ENCODE measurements around the gene KCNN2. TPM values are rescaled to one million over a fixed set of nuclear protein-coding genes. Genes with fewer than 3 reads are reported as not detected.

Gene KCNN2
- total RNA-seq, 2 donors from 2014 or later: not detected

- Mint-ChIP-seq H3K36me3 (no peaks in the 10 kb centered on the region), H3K27ac (no peak overlapping the region), H3K27me3 (no peaks in the 10 kb centered on the region), H3K4me3 (no peak overlapping the region), H3K9me3 (peaks cover 7% of the 10 kb centered on the region), H3K4me1 (ENCODE audit: low read depth in 2 of 2) (no peaks in the 10 kb centered on the region)
- ATAC-seq (no peak), DNase-seq (ENCODE audit: low spot score) (no peak)
These were observed 22.8 kb upstream of the KCNN2 start for GRCh38 chr5:114339108-114339507.

- no peaks in the 10 kb centered on the region for H3K27me3 Mint-ChIP-seq
- no peaks in the 10 kb centered on the region for H3K4me1 Mint-ChIP-seq (ENCODE audit: low read depth in 2 of 2)
These were observed 15.7 kb upstream of the KCNN2 start for GRCh38 chr5:114346181-114346580.

GRCh38 chr5:114355086-114355830 lies 6.6 kb upstream of the KCNN2 start:
- no peaks in the 10 kb centered on the region for H3K9me3 Mint-ChIP-seq
- no peak overlapping the region for H3K4me3 Mint-ChIP-seq
- no peaks in the 10 kb centered on the region for H3K36me3 Mint-ChIP-seq
- ATAC-seq: no peak
- no peaks in the 10 kb centered on the region for H3K4me1 Mint-ChIP-seq (ENCODE audit: low read depth in 2 of 2)
- H3K27me3 Mint-ChIP-seq: peaks cover 3 to 23% of the 10 kb centered on the region in 2 donors
- no peak for DNase-seq (ENCODE audit: low spot score)
- no peak overlapping the region for H3K27ac Mint-ChIP-seq

More at GRCh38 chr5:114346181-114346580, 15.7 kb upstream of the KCNN2 start:
- Mint-ChIP-seq H3K9me3 (peaks cover 4% of the 10 kb centered on the region), H3K4me3 (no peak overlapping the region), H3K36me3 (no peaks in the 10 kb centered on the region), H3K27ac (no peak overlapping the region)
- DNase-seq (ENCODE audit: low spot score): no peak
- ATAC-seq: no peak

- H3K4me3 Mint-ChIP-seq: no peak overlapping the region
- no peak overlapping the region for H3K27ac Mint-ChIP-seq
- H3K4me1 Mint-ChIP-seq (ENCODE audit: low read depth in 2 of 2): no peaks in the 10 kb centered on the region
- no peak for DNase-seq (ENCODE audit: low spot score)
- no peak for ATAC-seq
- H3K9me3 Mint-ChIP-seq: no peaks in the 10 kb centered on the region
- no peaks in the 10 kb centered on the region for H3K36me3 Mint-ChIP-seq
- H3K27me3 Mint-ChIP-seq: peaks cover 10 to 27% of the 10 kb centered on the region in 2 donors
These were observed 3.5 kb upstream of the KCNN2 start for GRCh38 chr5:114358329-114358728.

GRCh38 chr5:114360357-114360756 lies 1.5 kb upstream of the KCNN2 start:
- no peak for ATAC-seq
- Mint-ChIP-seq H3K4me1 (ENCODE audit: low read depth in 2 of 2) (no peaks in the 10 kb centered on the region), H3K36me3 (no peaks in the 10 kb centered on the region), H3K4me3 (no peak overlapping the region), H3K27ac (no peak overlapping the region), H3K9me3 (no peaks in the 10 kb centered on the region), H3K27me3 (peaks cover 19 to 29% of the 10 kb centered on the region in 2 donors)
- no peak for DNase-seq (ENCODE audit: low spot score)

- Mint-ChIP-seq H3K36me3 (no peaks in the 10 kb centered on the region), H3K4me3 (no peak overlapping the region), H3K9me3 (no peaks in the 10 kb centered on the region), H3K27me3 (peaks cover 19 to 29% of the 10 kb centered on the region in 2 donors), H3K27ac (no peak overlapping the region), H3K4me1 (ENCODE audit: low read depth in 2 of 2) (no peaks in the 10 kb centered on the region)
- DNase-seq (ENCODE audit: low spot score): no peak
- no peak for ATAC-seq
These were observed 800 bp upstream of the KCNN2 start for GRCh38 chr5:114360816-114361723.

- peaks cover 19 to 29% of the 10 kb centered on the region in 2 donors for H3K27me3 Mint-ChIP-seq
- peaks cover 3% of the 10 kb centered on the region for H3K9me3 Mint-ChIP-seq
- H3K4me3 Mint-ChIP-seq: no peak overlapping the region
- H3K4me1 Mint-ChIP-seq (ENCODE audit: low read depth in 2 of 2): no peaks in the 10 kb centered on the region
- no peaks in the 10 kb centered on the region for H3K36me3 Mint-ChIP-seq
- ATAC-seq (no peak), DNase-seq (ENCODE audit: low spot score) (no peak)
- no peak overlapping the region for H3K27ac Mint-ChIP-seq
These were observed 517 bp downstream of the KCNN2 start for GRCh38 chr5:114362197-114362976.

GRCh38 chr5:114362977-114363761 lies 1.3 kb downstream of the KCNN2 start:
- H3K4me3 Mint-ChIP-seq: no peak overlapping the region
- H3K36me3 Mint-ChIP-seq: no peaks in the 10 kb centered on the region
- H3K27ac Mint-ChIP-seq: no peak overlapping the region
- ATAC-seq (no peak), DNase-seq (ENCODE audit: low spot score) (no peak)
- H3K27me3 Mint-ChIP-seq: peaks cover 19 to 29% of the 10 kb centered on the region in 2 donors
- peaks cover 3% of the 10 kb centered on the region for H3K9me3 Mint-ChIP-seq
- H3K4me1 Mint-ChIP-seq (ENCODE audit: low read depth in 2 of 2): no peaks in the 10 kb centered on the region

GRCh38 chr5:114363837-114364236 lies 2.0 kb downstream of the KCNN2 start:
- H3K27ac Mint-ChIP-seq: no peak overlapping the region
- H3K9me3 Mint-ChIP-seq: peaks cover 3% of the 10 kb centered on the region
- H3K4me1 Mint-ChIP-seq (ENCODE audit: low read depth in 2 of 2): no peaks in the 10 kb centered on the region
- H3K4me3 Mint-ChIP-seq: no peak overlapping the region
- H3K27me3 Mint-ChIP-seq: peaks cover 19 to 23% of the 10 kb centered on the region in 2 donors
- DNase-seq (ENCODE audit: low spot score): no peak
- ATAC-seq: no peak
- no peaks in the 10 kb centered on the region for H3K36me3 Mint-ChIP-seq

- Mint-ChIP-seq H3K27me3 (peaks cover 8 to 11% of the 10 kb centered on the region in 2 donors), H3K4me1 (ENCODE audit: low read depth in 2 of 2) (no peaks in the 10 kb centered on the region), H3K4me3 (no peak overlapping the region), H3K27ac (no peak overlapping the region), H3K9me3 (peaks cover 3% of the 10 kb centered on the region), H3K36me3 (no peaks in the 10 kb centered on the region)
- no peak for DNase-seq (ENCODE audit: low spot score)
- no peak for ATAC-seq
These were observed 5.2 kb downstream of the KCNN2 start for GRCh38 chr5:114367029-114367428.

GRCh38 chr5:114369680-114370417 lies 8.0 kb downstream of the KCNN2 start:
- no peak for ATAC-seq

GRCh38 chr5:114377050-114377844 lies 15.4 kb downstream of the KCNN2 start:
- Mint-ChIP-seq H3K4me1 (ENCODE audit: low read depth in 2 of 2) (no peaks in the 10 kb centered on the region), H3K27ac (no peak overlapping the region), H3K36me3 (no peaks in the 10 kb centered on the region), H3K4me3 (no peak overlapping the region), H3K9me3 (peaks cover 6% of the 10 kb centered on the region), H3K27me3 (no peaks in the 10 kb centered on the region)
- ATAC-seq (no peak), DNase-seq (ENCODE audit: low spot score) (no peak)

More at GRCh38 chr5:114369680-114370417, 8.0 kb downstream of the KCNN2 start:
- DNase-seq (ENCODE audit: low spot score): no peak
- no peaks in the 10 kb centered on the region for H3K4me1 Mint-ChIP-seq (ENCODE audit: low read depth in 2 of 2)
- H3K36me3 Mint-ChIP-seq: no peaks in the 10 kb centered on the region
- H3K9me3 Mint-ChIP-seq: peaks cover 3% of the 10 kb centered on the region
- H3K27me3 Mint-ChIP-seq: no peaks in the 10 kb centered on the region
- H3K4me3 Mint-ChIP-seq: no peak overlapping the region
- no peak overlapping the region for H3K27ac Mint-ChIP-seq

All from natural killer cell treated with Interleukin-12 subunit alpha and Interleukin-12 subunit beta and Interleukin-15 and Interleukin-18, amount 100 ng/mL, for 72 hours (primary cell).